Sigmoid colon (tissue), 4 donors: ENCODE data around the gene GPRIN1.

Experiments
- CTCF ChIP-seq, 4 experiments: fragments of 450-650 bp in 3 of 4; fragments of 200-600 bp in 1 of 4; IDR thresholded peaks; one replicate each; pipeline ENCODE4 v1.5.1; 2016 to 2019; ENCODE audit warnings: antibody characterized with exemption in 4 of 4, mild to moderate bottlenecking in 3 of 4, moderate library complexity in 2 of 4
- EP300 ChIP-seq, 4 donors: sonication (generic); formaldehyde crosslinking; IDR thresholded peaks; one replicate each; pipeline ENCODE4 v1.6.1; 2017; ENCODE audit warnings: antibody characterized with exemption in 4 of 4
- POLR2A ChIP-seq, 2 donors: fragments of 450-650 bp; IDR thresholded peaks; one replicate each; pipeline ENCODE4 v1.6.1; 2016; ENCODE audit warnings: antibody characterized with exemption in 2 of 2, mild to moderate bottlenecking in 2 of 2, moderate library complexity in 2 of 2
- POLR2AphosphoS5 ChIP-seq, 4 donors: sonication (generic); formaldehyde crosslinking; IDR thresholded peaks; one replicate each; pipeline ENCODE4 v1.6.1; 2017; ENCODE audit warnings: antibody characterized with exemption in 4 of 4

GRCh38 chr5:176658007-176658599, 48.1 kb upstream of the GPRIN1 start:
- TF ChIP-seq POLR2AphosphoS5 (IDR thresholded peaks at IDR 0.05) (no peak), CTCF (IDR thresholded peaks at IDR 0.05) (peak; percentile 28 to 77 (median 57)), POLR2A (IDR thresholded peaks at IDR 0.05) (no peak), EP300 (IDR thresholded peaks at IDR 0.05) (no peak)
